ENCODE data around the gene RAB20.
"Not testable (repeated sequence)": the region's sequence is repeated elsewhere in the genome, so short reads cannot be mapped to it uniquely, and the experiment has no call there.

Gene RAB20

DNA sequence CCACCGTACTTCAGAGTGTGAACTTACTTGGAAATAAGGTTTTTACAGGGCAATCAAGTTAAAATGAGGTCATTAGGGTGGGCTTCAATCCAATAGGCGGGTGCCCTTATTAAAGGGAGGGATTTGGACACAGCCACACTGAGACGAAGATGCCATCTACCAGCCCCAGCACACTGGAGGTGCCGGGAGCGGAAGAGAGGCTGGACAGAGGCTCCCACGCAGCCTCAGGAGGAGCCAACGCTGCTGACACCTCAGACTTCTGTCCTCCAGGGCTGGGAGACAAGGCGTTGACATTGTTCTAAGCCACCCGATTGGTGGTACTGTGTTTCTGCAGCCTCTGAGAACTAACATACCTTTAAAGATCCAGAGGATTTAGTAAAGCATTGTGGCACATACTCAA is 12.6 kb upstream of the RAB20 start:
- DNase-seq = no peak

GRCh38 chr13:110572778-110573118 is 11.2 kb upstream of the RAB20 start:
- DNase-seq = no peak

- no peak for DNase-seq
Observed at GRCh38 chr13:110571896-110572777, 10.6 kb upstream of the RAB20 start.

- DNase-seq = no peak
Observed at GRCh38 chr13:110570886-110571285, 9.4 kb upstream of the RAB20 start.

DNA sequence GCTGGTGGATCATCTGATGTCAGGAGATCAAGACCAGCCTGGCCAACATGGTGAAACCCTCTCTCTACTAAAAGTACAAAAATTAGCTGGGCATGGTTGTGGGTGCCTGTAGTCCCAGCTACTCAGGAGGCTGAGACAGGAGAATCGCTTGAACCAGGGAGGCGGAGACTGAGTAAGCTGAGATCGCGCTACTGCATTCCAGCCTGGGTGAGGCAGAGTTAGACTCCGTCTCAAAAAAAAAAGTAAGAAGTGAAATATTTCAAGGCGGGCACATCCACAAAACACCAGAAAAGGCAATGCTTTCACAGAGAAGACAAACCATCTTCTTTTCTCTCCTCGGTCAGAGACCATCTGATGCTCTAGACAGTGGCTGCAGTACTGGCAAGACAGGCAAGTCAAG is 8.4 kb upstream of the RAB20 start:
- not testable (repeated sequence) for DNase-seq

DNA sequence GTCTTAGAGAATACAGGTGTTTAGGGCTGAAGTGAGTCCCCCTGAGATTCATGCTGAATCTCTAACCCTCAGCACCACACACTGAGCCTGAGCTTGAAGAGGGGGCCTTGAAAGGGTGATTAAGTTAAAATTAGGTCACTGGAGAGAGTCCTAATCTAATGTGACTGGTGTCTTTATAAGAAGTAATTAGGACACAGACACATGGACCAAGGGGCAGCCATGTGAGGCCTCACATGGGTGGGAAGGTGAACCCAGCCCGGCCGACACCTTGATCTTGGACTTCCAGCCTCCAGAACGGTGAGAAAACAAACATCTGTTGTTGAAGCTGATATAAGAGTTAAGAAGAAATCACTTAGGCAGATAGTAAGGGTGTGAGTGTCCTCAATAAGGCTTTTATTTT is 7.1 kb upstream of the RAB20 start:
- DNase-seq = no peak

DNA sequence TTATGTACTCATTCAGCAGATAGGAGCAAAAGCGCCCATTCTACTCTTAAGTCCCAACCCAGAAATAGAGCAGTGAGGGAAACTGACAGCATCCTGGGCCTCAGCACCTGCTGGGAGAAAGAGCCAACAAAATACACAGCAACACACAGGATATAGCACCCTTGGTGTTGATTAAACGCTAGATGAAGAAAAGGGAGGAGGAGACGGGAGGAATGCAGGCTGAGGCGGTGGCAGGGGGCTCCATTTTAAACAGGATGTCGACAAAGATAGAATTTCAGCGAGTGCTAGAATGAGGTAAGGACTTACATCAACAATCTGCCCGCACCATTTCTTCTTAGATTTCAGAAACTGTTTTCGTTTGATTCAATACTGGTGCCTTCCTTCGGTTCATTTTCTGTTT is 4.6 kb upstream of the RAB20 start:
- DNase-seq = no peak

DNA sequence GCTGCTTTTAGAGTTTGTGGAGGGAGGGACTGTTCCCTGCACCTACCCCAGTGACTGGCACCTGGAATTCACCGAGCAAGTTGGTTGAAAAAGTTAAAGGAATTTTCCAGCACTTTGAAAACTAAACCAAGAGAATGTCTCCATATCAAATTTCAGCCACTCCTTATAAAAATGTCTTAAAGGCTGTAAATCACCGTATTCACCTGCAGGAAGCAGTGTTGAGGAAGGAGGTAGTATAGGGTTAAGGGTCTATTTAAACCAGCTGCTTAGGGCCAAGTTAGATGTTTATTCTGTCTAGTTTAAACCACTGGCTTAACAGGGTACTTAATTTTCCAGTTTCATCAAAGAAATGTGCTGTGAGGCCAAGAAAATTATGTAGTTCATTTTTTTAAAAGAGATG is 3.8 kb upstream of the RAB20 start:
- no peak for DNase-seq

- no peak for DNase-seq
Observed at GRCh38 chr13:110564472-110564985, 3.0 kb upstream of the RAB20 start.

- no peak for DNase-seq
Observed at GRCh38 chr13:110563463-110563774, 1.9 kb upstream of the RAB20 start.

DNA sequence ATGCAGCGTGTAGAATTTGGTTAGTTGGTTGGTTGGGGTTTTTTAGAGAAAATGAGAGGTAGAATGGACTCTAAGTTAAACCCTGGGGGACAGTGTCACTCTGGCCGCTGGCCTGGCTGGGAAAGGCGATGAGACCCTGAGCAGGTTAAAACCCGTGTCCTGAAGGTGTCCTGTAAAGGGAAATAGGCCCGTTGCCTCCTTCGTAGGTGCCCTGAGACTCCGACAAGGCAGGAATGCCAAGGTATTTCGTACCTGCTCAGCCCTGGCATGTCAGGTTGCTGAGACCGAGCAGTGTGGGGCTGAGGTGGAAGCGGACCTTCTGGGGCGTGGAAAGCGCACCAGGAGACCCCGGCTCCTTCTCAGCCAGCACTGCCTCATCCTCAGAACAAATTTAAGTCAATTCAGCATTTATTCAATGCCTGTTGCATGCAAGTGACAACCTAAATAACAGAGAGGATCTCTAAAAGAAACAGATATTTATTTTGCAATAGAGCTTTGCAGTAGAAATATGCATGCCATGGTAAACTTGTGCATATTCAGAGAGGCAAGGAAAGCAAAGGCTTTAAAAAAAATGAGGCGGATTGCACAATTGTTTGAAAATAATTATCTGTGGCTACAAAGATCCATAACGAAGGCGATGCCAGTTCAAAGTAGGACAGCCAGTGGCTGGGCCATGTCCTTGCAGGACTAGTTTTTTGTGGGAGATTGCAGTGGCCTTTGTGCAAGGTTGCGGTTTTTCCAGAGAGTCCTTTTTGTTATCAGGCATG is 1.4 kb upstream of the RAB20 start:
- no peak for DNase-seq

GRCh38 chr13:110562036-110562597 is 595 bp upstream of the RAB20 start:
- DNase-seq = peak; percentile 59

DNA sequence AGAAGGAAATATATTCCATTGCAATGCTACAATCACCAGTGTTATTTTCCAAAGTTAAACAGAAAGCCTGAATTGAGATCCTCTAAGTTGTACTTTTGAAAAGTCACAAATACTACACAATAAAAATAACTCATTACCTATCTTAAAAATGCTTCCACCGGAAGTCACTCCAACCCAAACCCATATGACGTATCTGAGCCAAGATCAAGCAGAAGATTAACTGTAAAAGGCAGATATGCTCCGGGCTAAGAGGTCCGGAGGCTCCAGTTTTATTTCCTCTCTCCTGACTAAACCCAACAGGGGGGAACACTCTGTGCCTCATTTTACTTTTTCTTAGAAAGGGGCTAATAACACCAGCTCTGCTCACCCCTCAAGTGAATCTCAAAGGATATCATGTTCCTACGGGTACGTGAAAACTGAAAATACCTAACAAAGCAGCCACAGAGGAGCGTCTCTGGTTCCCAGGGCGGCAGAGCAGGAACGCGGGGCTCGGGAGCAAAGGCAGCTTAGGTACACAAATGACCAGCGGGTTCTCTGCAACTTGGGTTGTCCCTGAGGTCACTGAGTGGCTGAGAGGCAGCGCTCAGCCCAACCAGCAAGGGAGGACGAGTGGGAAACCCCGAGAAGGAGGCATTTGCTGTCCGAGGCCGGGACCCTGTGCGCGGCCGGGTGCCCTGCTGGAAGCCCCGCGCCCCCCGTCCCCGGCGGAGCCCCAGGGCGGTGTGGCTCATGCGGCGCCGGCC is 750 bp downstream of the RAB20 start:
- no peak for DNase-seq

- no peak for DNase-seq
Observed at GRCh38 chr13:110559986-110560385, 1.5 kb downstream of the RAB20 start.

DNA sequence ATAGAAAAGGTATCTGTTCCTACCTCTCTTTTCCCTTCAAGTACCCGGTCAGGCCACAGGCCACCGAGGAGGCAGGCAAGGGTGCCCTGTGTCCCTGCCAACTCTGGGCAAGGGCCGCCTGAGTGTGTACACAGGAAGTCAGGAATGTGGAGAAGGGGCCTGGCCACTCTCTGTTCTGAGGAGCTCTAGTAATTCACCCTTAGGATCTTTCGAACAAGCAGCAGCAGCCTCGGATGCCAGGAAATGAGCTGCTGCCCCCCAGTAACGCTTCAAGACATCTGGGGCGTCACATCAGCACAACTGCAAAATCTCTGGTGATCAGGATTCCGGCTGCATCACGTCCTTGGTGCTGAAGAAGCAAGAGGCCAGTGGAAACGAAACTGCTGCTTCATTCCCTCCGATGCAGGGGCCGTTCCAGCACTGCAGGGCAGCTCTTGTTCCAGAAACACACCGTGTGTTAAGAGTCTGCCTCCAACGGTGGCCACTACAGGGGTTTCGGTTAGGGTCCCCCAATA is 2.0 kb downstream of the RAB20 start:
- DNase-seq = no peak

DNA sequence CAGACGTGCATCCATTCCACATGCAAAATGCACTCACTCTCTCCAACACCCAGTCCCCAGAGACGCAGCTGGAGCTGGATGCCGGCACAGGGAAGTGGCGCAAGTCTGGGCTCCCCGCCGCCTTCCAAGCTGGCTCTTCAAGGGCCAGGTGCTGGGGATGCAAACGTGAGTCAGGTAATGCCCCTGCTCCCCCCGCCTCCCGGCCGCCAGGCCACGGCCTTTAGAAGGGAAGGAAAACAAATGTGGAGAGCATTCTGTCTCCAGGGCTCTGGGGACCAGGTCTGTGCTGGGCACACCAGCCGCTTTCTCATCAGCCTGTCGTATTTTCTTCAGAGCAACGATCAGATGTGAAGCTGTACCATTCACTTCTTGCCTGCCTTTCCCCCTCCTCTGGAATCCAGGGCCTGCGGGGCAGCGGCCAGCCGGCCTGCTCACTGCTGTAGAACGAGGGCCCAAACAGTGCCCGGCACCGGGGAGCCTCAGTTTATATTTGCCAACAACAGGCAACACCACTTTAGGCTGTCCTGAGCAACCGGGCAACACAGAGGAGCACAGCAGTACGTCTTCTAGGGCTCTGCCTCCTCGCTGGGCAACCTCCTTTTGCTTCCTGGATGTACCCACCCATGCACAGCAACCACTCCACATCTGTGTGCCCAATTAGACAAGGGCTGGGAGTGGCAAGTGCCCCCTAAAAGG is 3.8 kb downstream of the RAB20 start:
- no peak for DNase-seq

DNA sequence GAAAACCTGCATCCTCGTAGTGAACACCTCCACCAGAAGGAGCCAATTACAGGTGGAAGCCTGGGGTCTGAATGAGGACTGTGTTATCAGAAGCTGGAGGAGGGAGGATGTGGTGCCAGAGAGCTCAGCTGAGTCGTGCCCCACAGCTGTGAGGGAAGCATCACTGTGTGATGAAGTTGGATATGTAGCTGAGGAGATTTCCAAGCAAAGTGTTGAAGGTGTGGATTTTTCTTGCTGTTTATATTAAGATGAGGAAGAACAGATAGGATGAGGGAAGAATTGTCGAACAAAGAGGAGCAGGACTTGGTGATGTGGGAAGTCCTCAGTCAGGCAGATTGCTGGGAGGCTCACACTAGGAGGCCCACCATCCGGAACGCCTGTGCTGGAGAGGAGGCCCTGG is 4.4 kb downstream of the RAB20 start:
- DNase-seq = no peak

DNA sequence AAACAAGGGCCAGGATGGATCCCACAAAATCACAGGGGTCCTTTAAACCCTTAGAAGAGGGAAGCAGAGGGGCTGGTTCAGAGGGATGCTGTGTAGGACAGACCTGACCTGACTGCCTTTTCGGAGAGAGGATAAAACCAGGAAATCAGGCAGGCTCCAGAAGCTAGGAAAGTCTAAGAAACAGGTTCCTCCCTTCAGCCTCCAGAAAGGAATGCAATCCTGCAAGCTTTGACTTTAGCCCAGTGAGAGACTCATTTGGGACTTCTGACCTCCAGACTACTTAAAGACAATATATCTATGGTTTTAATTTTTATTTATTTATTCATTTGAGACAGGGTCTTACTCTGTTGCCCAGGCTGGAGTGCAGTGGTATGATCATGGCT is 5.3 kb downstream of the RAB20 start:
- no peak for DNase-seq

DNA sequence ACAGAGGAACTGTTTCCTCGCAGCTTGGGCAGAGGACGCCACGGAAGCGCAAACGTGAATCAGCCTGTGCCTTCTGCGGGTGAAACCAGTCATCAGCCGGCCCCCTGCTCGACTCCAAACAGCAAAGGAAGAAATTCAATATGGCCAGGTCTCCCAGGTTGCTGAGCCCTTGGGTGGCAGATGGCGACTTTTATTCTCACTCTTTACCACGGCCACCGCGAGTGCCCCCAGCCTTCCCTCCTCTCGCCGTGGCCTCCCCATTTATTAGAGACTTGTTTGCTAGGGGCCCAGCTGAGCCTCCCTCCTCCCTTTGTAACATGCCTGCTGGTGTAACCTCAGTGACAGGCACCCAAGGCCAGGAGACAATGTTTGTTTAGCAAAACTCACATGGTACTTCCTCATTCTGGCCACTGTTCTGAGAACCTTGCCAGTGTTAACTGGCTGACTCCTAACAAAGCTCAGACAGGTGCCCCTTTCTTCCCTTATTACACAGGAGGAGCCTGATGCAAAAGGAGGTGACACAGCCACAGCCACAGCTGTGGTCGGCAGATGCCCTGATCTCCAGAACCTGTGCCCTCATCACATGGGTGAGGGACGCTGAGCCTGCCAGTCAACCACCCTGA is 5.8 kb downstream of the RAB20 start:
- no peak for DNase-seq

DNA sequence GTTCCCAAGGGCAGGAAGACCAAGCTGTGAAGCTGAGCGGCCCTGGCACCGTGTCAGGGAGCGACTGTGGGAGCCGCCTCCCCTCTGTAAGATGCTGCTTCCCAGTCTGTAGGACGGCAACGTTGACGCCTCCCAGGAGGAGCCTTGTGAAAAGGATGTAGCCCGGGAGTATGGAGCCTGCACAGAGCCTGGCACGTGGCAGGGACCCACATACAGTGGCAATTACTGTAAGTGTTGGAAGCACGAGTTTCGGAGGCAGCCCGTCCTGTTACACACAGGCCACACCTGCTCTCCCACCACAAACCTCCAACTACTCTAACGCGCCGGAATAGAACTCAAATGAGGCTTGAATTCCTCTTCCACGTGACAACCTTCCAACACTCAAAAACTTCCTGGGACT is 6.6 kb downstream of the RAB20 start:
- DNase-seq = no peak

GRCh38 chr13:110554227-110554836 is 7.2 kb downstream of the RAB20 start:
- DNase-seq = no peak

DNA sequence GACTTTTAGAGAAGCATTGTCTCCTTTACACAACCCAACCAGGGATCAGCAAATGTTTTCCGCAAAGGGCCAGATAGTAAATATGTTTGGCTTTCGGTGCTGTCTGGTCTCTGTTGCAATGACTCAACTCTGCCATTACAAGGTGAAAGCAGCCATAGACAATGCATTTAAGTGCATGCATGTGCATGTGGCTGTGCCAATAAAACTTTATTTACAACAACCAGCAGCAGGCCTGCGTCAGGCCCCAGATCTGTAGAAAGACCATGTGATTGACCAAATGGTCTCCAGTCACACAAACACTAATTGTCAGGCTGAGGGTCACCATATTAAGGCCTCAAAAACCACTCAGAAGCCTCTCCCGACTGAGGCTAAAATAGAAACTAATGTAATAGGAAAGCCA is 8.1 kb downstream of the RAB20 start:
- DNase-seq = no peak
